Liver (tissue), 9 donors: ENCODE data around the gene RPL27A. TPM values are rescaled to one million over a fixed set of nuclear protein-coding genes. Genes with fewer than 3 reads are reported as not detected.

Experiments
- DNase-seq: peaks from one replicate; pipeline ENCODE4 v3.0.0-alpha.2; 2017; ENCODE audit warnings: low spot score
- H3K27ac ChIP-seq, 2 donors: one replicate each; pipeline ENCODE4 v1.7.0; 2013; ENCODE audit warnings: inconsistent platforms in 2 of 2, low read length in 2 of 2, control low read depth in 1 of 2, low read depth in 1 of 2, mild to moderate bottlenecking in 1 of 2
- H3K27me3 ChIP-seq, 4 donors: one replicate each; pipeline versions ENCODE4 v1.6.1 to v1.7.0; 2013; ENCODE audit warnings: low read length in 3 of 4, inconsistent platforms in 1 of 4, mild to moderate bottlenecking in 1 of 4, moderate library complexity in 1 of 4; ENCODE audit not compliant: control insufficient read depth in 4 of 4, insufficient read depth in 4 of 4
- H3K36me3 ChIP-seq, 4 donors: one replicate each; pipeline versions ENCODE4 v1.6.1 to v1.7.0; 2013; ENCODE audit warnings: low read length in 3 of 4, mild to moderate bottlenecking in 3 of 4, low read depth in 1 of 4, moderate library complexity in 1 of 4; ENCODE audit not compliant: control insufficient read depth in 4 of 4, insufficient read depth in 3 of 4
- H3K4me1 ChIP-seq, 4 donors: one replicate each; pipeline versions ENCODE4 v1.6.1 to v1.7.0; 2013; ENCODE audit warnings: low read length in 3 of 4, mild to moderate bottlenecking in 3 of 4, moderate library complexity in 1 of 4; ENCODE audit not compliant: control insufficient read depth in 4 of 4, insufficient read depth in 4 of 4
- H3K4me3 ChIP-seq, 3 donors: one replicate each; pipeline versions ENCODE4 v1.6.1 to v1.7.0; 2013; ENCODE audit warnings: low read length in 3 of 3, control low read depth in 1 of 3, low read depth in 1 of 3, mild to moderate bottlenecking in 1 of 3
- H3K9ac ChIP-seq, 2 donors: one replicate each; pipeline ENCODE4 v1.7.0; 2013; ENCODE audit warnings: low read length in 2 of 2, mild to moderate bottlenecking in 2 of 2, moderate library complexity in 2 of 2, control low read depth in 1 of 2, low read depth in 1 of 2
- H3K9me3 ChIP-seq, 4 donors: one replicate each; pipeline versions ENCODE4 v1.6.1 to v1.7.0; 2013; ENCODE audit warnings: low read length in 3 of 4; ENCODE audit not compliant: control insufficient read depth in 4 of 4
- EGR1 ChIP-seq, 2 donors: IDR thresholded peaks; 2 replicates each; pipeline ENCODE4 v1.6.1; 2016 to 2018; ENCODE audit warnings: antibody characterized with exemption in 2 of 2, low read depth in 2 of 2
- FOXA2 ChIP-seq: IDR thresholded peaks from 2 replicates; pipeline ENCODE4 v1.6.1; 2016; ENCODE audit warnings: antibody characterized with exemption
- GABPA ChIP-seq, 2 donors: IDR thresholded peaks in 1 of 2; conservative IDR thresholded peaks in 1 of 2; 2 replicates each; pipeline ENCODE4 v1.6.1; 2016; ENCODE audit warnings: antibody characterized with exemption in 2 of 2, mild to moderate bottlenecking in 1 of 2, moderate library complexity in 1 of 2
- HNF4A ChIP-seq, 2 donors: conservative IDR thresholded peaks; 2 replicates each; pipeline ENCODE4 v1.6.1; 2016; ENCODE audit warnings: antibody characterized with exemption in 2 of 2, mild to moderate bottlenecking in 2 of 2
- HNF4G ChIP-seq: IDR thresholded peaks from 2 replicates; pipeline ENCODE4 v1.6.1; 2016; ENCODE audit warnings: antibody characterized with exemption
- JUND ChIP-seq, 2 donors: IDR thresholded peaks; 2 replicates each; pipeline ENCODE4 v1.6.1; 2016; ENCODE audit warnings: antibody characterized with exemption in 2 of 2
- NR2F2 ChIP-seq: IDR thresholded peaks from 2 replicates; pipeline ENCODE4 v1.6.1; 2016; ENCODE audit warnings: antibody characterized with exemption
- RAD21 ChIP-seq, 2 donors: IDR thresholded peaks; 2 replicates each; pipeline ENCODE4 v1.6.1; 2016; ENCODE audit warnings: antibody characterized with exemption in 2 of 2, mild to moderate bottlenecking in 2 of 2
- SP1 ChIP-seq: IDR thresholded peaks from 2 replicates; pipeline ENCODE4 v1.6.1; 2018; ENCODE audit warnings: antibody characterized with exemption, mild to moderate bottlenecking
- TAF1 ChIP-seq: conservative IDR thresholded peaks from 2 replicates; pipeline ENCODE4 v1.6.1; 2016; ENCODE audit warnings: antibody characterized with exemption, mild to moderate bottlenecking
- YY1 ChIP-seq: IDR thresholded peaks from 2 replicates; pipeline ENCODE4 v1.6.1; 2016; ENCODE audit warnings: antibody characterized with exemption, mild to moderate bottlenecking
- WGBS: extraction: QIAGEN DNeasy Blood & Tissue Kit; methylation state at CpG from one replicate; pipeline ENCODE4 v1.1.7; 2013; 5-methylcytosine and 5-hydroxymethylcytosine counted together
- polyA plus RNA-seq, 2 donors: library from polyadenylated mRNA; stranded (reverse) in 1 of 2; unstranded in 1 of 2; fragments of 200-250 nt in 1 of 2; fragments of >200 nt in 1 of 2; fragmentation: Nextera tagmentation in 1 of 2; extraction: Ambion mirVana in 1 of 2; gene quantifications; one replicate each; pipeline versions ENCODE4 v1.2.1 to v1.2.3, GENCODE V29; 2013 to 2015
- total RNA-seq, 2 donors: library from RNA; depleted of rRNA; stranded (reverse); fragments of >200 nt; gene quantifications; one replicate each; pipeline ENCODE4 v1.2.3, GENCODE V29; 2014
- TF ChIP-seq, protein P1 (sequence below): IDR thresholded peaks from 2 replicates; pipeline ENCODE4 v1.6.1; 2016; ENCODE audit warnings: antibody characterized with exemption
- donor health status: healthy.
- donor health status: healthy.
- donor health status: healthy.
- donor health status: healthy.
- donor health status: healthy.

RPL27A gene
- total and polyA plus RNA-seq, 4 donors: 178 to 928 (median 570) TPM

DNA sequence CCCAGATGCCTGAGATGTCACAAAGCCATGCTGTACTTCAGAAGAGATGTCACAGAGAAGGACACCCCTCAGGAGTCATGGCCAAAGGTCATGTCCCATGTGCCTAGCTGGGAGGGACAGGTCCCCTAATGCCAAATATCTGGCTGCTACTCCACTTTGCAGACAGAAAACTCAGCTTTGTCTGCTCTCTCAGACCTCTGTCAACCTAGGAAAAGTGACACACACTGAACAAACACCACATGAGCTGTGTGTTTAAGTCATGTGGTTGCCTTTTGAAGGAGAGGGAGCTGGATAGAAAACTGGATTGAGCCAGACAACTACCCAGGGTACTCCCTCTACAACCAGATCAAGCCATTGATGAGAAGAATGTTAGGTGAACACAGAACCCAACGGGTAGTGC, 3.6 kb upstream of the RPL27A start (continued):
- TF ChIP-seq GABPA (IDR thresholded peaks at IDR 0.05 in 1 of 2, conservative IDR thresholded peaks at IDR 0.05 in 1 of 2) (no peak), YY1 (no peak)

DNA sequence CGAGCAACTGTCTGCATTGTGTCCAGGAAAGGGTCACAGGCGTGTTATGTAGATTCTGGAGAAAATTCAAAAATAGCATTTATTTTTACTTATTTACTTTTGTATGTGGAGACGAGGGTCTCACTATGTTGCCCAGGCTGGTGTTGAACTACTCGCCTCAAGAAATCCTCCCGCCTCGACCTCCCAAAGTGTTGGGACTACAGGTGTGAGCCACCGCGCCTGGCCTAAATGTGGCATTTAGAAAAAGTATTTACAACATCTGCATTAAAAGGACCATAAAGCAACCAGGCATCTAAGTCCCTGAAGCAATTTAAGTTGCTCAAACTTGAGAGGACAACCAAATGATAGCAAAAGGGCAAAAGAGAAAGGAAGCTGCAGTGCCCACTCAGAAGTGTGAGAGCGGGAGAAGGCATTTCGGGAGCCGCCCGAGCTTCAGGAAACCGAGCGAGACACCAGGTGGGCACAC, 722 bp upstream of the RPL27A start:
- H3K4me1 ChIP-seq: peaks cover 1 to 30% (median 25%) of the 10 kb centered on the region in 4 donors
- TF ChIP-seq FOXA2 (no peak), EGR1 (IDR thresholded peaks at IDR 0.05; ENCODE audit: low read depth in 2 of 2) (no peak), YY1 (no peak), NR2F2 (no peak), RAD21 (IDR thresholded peaks at IDR 0.05) (no peak), SP1 (no peak), TAF1 (no peak), HNF4G (no peak), JUND (IDR thresholded peaks at IDR 0.05) (no peak), GABPA (IDR thresholded peaks at IDR 0.05 in 1 of 2, conservative IDR thresholded peaks at IDR 0.05 in 1 of 2) (no peak)
- TF ChIP-seq, protein P1, sequence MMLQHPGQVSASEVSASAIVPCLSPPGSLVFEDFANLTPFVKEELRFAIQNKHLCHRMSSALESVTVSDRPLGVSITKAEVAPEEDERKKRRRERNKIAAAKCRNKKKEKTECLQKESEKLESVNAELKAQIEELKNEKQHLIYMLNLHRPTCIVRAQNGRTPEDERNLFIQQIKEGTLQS: no peak
- H3K9me3 ChIP-seq: no peaks in the 10 kb centered on the region
- H3K27me3 ChIP-seq: no peaks in the 10 kb centered on the region
- peak overlapping the region; percentile 76 to 99 (median 84) for H3K4me3 ChIP-seq
- peak overlapping the region; percentile 73 to 100 for H3K9ac ChIP-seq
- H3K27ac ChIP-seq: peak overlapping the region; percentile 82 to 83
- peaks cover 5 to 31% (median 21%) of the 10 kb centered on the region in 4 donors for H3K36me3 ChIP-seq
- WGBS: 17% methylated on average over 14 of the region's 14 CpGs
- no peak for DNase-seq

GRCh38 chr11:8683115-8683807, 669 bp downstream of the RPL27A start:
- no peaks in the 10 kb centered on the region for H3K9me3 ChIP-seq
- H3K4me1 ChIP-seq: peaks cover 5 to 38% (median 36%) of the 10 kb centered on the region in 4 donors
- WGBS: 1% methylated on average over 27 of the region's 27 CpGs
- H3K9ac ChIP-seq: peak overlapping the region; percentile 81 to 100
- peaks cover 5 to 31% (median 21%) of the 10 kb centered on the region in 4 donors for H3K36me3 ChIP-seq
- H3K27ac ChIP-seq: peak overlapping the region; percentile 82 to 83
- TF ChIP-seq HNF4G (no peak), RAD21 (IDR thresholded peaks at IDR 0.05) (peak in 1 of 2 donors; percentile 8)
- H3K4me3 ChIP-seq: peak overlapping the region; percentile 76 to 99 (median 84)
- DNase-seq: no peak
- no peaks in the 10 kb centered on the region for H3K27me3 ChIP-seq

GRCh38 chr11:8684600-8685290, 2.2 kb downstream of the RPL27A start:
- DNase-seq: no peak
- Histone ChIP-seq H3K27ac (peak overlapping the region; percentile 23 to 83), H3K27me3 (no peaks in the 10 kb centered on the region), H3K36me3 (peaks cover 5 to 27% (median 19%) of the 10 kb centered on the region in 4 donors), H3K4me1 (peaks cover 5 to 47% (median 41%) of the 10 kb centered on the region in 4 donors), H3K9me3 (no peaks in the 10 kb centered on the region), H3K9ac (no peak overlapping the region), H3K4me3 (peak overlapping the region; percentile 76 to 99 (median 84))
- 70% methylated on average over 6 of the region's 6 CpGs for WGBS
- peak; percentile 47 to 52 for TF ChIP-seq HNF4A (conservative IDR thresholded peaks at IDR 0.05)
- TF ChIP-seq EGR1 (IDR thresholded peaks at IDR 0.05; ENCODE audit: low read depth in 2 of 2): no peak
